GM10266 (cell line): ENCODE data around the gene QRFPR.

Source experiments
- DNase-seq: peaks from one replicate; pipeline ENCODE4 v3.0.0; 2012; ENCODE audit errors: extremely low spot score
- TF ChIP-seq, protein P1 (sequence below): IDR thresholded peaks from 2 replicates; pipeline ENCODE4 v1.5.1; 2012; ENCODE audit warnings: mild to moderate bottlenecking, low read depth; ENCODE audit not compliant: control insufficient read depth, insufficient read depth; ENCODE audit errors: missing control alignments

QRFPR gene

DNA sequence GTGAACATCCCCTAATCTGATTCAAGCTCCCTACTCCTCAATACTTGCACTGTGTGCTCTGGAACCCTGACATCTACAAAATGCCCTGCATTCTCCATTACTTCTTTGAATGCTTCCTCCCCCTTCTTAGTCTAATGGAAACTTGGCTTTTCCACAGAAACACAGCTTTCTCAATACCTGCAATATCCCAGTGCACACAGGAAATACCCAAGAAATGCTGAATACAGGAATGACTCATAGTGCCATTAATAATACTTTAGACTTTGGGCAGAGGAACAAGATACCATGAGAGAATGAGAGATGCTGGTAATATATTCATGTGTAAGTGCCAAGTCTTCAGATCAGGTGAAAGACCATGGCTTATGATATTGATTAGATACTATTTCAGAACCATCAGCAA, 5.6 kb downstream of the QRFPR start:
- no peak for DNase-seq
- TF ChIP-seq, protein P1, sequence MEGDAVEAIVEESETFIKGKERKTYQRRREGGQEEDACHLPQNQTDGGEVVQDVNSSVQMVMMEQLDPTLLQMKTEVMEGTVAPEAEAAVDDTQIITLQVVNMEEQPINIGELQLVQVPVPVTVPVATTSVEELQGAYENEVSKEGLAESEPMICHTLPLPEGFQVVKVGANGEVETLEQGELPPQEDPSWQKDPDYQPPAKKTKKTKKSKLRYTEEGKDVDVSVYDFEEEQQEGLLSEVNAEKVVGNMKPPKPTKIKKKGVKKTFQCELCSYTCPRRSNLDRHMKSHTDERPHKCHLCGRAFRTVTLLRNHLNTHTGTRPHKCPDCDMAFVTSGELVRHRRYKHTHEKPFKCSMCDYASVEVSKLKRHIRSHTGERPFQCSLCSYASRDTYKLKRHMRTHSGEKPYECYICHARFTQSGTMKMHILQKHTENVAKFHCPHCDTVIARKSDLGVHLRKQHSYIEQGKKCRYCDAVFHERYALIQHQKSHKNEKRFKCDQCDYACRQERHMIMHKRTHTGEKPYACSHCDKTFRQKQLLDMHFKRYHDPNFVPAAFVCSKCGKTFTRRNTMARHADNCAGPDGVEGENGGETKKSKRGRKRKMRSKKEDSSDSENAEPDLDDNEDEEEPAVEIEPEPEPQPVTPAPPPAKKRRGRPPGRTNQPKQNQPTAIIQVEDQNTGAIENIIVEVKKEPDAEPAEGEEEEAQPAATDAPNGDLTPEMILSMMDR: no peak

DNA sequence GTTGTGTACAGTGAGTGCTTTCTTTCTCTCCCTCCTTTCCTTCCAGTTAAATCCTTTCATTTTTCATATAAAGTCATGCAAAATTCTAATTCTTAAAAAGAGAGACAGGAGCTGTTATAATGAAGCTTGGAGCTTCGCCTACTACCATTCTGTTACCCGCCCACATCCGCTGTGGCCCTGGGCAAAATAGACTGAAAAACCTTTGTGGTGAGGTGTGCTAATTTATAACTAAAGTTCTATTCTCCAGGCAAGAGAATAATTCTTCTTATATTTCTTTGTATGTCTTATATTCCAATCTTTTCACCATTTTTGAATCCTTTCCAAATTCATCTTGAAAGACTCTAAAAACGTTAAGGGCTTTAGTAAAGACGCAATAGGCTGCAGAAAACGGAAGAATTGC, 7.0 kb downstream of the QRFPR start:
- TF ChIP-seq, protein P1: no peak
- no peak for DNase-seq

DNA sequence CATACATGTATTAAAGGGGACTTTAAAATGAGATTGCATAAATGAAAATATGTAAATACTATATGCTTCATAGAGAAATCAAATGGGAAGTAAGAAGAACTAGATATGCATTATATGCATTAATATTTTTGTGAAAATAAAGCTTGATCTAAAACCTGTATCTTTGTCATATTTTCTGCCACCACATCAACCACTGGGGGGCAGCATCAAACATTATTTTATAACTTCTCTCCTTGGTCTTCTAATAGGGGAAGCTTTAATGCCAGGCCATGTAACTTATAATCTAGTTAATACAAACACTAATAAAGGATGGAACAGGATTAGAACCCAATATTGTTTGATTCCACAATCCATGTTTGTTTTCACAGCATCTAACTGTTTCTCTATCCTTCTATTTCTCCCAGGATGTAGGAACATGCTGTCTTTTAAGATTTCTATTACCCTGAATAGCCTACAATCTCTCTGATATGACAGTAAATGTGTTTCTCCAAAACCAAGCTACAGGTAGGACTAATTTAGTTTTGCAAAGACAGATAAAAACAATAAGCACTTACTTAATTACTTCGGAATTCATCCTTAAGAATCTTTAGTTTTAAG, 10.0 kb downstream of the QRFPR start:
- TF ChIP-seq, protein P1: peak; percentile 63
- peak; percentile 48 for DNase-seq

DNA sequence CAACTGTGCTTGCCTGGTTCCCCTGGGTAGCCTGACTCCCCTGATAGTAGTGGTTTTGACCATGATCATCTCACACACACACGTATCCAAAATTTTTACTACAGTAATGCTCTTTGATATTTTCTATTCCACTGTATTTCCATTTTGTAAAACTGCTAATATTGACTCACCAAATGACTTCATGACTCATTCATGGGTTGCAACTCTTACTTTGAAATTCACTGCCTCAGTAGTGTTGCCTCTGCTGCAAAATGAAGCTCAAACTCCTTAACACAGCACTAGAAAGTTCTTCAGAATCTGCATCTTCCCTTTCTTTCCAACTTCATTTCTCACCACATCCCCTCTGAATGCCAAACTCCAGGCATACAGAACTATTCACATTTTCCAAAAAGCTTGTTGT, 20.3 kb downstream of the QRFPR start:
- TF ChIP-seq, protein P1: no peak

DNA sequence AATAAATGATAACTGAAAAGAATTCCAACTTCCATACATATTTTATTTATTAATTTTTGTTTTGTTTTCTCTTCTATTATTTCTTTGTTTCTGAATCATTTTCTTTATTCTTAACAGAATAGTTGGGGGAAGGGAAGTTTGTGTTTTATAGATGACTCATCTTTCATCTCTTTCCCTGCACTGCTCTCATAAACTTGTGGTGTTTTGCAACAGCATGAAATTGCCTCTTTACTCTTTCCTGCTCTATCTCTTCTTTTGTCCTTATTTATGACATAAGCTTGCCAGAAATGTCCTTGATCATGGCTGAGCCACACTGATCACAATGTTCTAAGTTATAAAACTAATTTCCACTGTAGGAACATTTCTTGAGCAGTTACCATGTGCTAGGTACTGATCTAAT, 22.3 kb downstream of the QRFPR start:
- no peak for DNase-seq
- TF ChIP-seq, protein P1: no peak

More for the DNA sequence above, 20.3 kb downstream of the QRFPR start:
- no peak for DNase-seq

DNA sequence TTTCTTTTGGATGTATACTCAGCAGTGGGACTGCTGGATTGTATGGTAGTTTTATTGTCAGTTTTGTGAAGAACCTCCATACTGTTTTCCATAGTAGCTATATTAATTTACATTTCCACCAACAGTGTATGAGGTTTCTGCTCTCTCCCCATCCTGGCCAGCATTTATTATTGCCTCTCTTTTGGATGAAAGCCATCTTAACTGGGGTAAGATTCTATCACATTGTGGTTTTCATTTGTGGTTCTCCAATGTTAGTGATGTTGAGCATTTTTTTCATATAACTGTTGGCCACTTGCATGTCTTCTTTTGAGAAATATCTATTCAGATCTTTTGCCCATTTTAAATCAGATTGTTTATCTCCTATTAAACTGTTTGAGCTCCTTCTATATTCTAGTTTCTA, 27.6 kb downstream of the QRFPR start:
- no peak for DNase-seq
- TF ChIP-seq, protein P1: no peak

DNA sequence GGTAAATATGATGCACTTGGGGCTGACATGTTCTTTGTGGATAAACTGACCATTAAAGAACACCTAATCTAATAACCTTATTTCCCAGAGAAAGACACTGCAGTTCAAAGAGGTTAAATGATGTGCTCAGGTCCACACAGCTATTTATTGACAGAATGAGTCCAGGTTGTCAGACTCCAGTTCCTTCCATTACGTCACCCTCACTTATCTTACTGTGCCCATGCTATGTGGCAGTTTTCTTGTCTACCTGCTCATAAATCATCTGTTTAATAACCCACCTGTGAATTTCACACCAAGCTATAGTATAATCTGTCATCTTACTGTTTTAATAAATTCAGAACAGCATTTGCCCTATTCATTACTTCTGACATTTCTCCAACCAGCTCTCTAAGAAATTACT, 36.7 kb downstream of the QRFPR start:
- TF ChIP-seq, protein P1: no peak
- no peak for DNase-seq
